GM18873 (cell line): ENCODE results near the gene HEXB.

Experiments used
- ATAC-seq: cut with Tn5 transposase; IDR thresholded peaks from one replicate; pipeline ENCODE4 v1.9.1; 2021; ENCODE audit warnings: mild to moderate bottlenecking, moderate library complexity, moderate number of reproducible peaks; ENCODE audit not compliant: unreplicated experiment, low FRiP score

The HEXB gene

DNA sequence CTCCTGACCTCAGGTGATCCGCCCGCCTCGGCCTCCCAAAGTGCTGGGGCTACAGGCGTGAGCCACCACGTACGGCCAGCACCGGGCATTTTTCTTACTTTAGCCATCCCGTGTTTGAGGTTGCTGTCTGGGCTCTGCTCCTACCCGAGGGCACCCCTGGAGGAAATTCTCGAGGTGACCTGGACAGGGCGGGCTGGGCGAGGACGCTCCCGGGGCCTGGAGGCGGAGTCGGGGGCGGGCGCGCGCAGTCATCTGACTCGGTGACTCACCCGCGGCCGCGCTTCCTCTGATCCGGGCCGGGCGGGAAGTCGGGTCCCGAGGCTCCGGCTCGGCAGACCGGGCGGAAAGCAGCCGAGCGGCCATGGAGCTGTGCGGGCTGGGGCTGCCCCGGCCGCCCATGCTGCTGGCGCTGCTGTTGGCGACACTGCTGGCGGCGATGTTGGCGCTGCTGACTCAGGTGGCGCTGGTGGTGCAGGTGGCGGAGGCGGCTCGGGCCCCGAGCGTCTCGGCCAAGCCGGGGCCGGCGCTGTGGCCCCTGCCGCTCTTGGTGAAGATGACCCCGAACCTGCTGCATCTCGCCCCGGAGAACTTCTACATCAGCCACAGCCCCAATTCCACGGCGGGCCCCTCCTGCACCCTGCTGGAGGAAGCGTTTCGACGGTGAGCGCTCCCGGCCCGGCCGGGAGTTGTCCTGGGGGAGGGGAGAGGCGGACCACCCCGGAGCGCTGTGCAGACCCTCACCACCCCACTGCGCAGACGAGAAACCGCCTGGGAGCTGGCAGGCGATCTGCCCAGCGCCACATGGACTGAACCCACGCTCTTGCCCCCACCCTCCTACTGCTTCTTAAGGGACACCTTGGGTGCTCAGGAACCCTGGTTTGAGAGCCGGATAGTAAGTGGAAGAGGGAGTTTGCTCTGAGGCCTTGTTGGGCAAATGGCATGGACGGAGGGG lies at the start of gene HEXB:
Gene HEXB, plus strand, starts transcription at position 334 of the 952 bp plus-strand sequence. Its CDS starts 28 bp downstream, at position 362.
- peak; percentile 54 for ATAC-seq

DNA sequence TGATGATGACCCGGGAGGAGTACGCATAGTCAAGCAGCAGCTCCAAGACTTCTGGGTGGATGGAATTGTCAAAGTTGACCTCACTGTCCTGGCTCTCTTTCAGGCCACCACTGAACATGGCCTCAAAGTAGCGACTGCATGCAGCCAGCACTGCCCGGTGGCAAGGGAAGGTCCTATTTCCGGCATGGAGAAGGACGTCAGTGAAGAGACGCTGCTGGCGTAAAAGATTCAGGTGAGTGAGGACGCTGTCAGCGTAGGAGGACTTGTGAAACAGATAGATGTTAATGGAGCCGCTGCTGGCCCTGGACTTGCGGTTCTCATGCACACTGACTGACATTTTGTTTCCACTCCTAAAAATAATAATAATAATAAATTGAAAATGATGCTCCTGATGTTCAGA lies 48.9 kb upstream of the HEXB start:
- no peak for ATAC-seq

DNA sequence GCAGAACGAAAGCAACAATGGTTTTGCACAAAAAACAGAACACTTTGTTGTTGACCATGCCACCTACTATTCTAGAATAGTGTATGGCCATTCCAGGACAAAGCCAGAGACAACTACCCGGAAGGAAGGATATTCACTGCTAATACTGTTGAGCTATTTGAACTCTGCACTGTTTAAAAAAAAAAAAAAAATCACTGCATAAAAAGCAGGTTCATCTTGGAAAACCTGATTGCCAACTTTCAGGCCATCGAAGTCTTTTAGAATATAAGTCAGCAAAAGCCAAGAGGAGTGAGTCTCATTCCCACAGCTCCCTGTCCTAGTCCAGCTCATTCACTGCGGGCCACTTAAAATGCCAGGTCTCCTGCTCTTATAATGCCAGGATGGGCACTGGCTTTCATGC lies 48.5 kb upstream of the HEXB start:
- ATAC-seq: no peak

DNA sequence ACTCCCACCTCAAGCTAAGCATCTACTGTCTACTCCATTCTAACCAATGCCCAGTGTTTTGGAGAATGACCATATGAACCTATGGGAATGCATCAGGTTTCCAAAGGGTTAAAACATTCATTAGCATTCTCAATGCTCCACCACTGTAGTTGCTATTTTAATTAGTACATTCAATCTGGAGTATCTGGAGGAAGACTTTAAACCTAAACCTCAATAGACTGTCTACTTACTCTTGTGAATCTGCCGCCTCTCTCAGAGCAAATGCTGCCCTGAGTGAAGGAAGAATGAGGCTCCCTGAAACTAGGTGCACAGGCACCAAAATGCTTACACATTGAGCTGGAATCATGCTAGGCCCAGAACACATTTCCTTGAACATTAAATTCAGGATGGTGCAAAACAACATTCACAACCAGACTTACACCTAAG lies 46.5 kb upstream of the HEXB start:
- ATAC-seq: no peak

DNA sequence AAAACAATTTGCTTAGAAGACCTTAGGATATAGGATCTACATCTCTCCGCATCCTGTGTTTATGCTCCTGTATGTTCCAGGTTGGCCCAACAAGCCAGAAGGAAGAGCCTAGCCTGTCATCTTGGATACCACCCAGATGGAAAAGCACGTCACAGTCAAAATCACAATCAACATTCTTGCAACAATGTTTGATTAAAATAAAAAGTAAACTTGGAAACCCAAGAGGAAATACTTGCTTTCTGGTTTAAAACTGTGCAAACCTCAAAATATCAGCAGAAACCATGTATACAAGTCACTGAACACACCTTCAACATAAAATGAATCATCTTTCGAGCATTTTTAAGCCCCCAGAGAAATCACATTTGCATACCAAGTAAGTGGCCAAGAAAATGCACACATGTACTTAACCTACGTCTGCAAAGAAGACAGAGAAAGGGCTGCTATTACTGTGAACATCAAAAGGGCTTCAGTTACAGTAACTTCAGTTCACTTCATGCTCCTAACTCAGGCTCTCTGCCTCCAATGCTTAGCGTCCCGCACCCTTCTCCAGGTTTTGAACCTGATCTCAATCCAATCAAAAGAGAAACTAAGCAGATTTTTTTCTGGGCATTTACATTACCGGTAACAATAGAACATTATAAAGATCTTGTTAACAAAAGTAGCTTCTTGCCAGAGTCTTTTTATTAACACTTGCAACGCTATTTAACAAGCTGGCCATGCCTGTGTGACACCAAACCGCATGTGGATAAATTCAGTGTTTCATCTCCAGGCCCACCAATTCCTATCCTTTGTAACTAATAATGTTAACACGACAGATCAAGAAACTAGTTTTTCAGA lies 45.8 kb upstream of the HEXB start:
- ATAC-seq: peak; percentile 35

DNA sequence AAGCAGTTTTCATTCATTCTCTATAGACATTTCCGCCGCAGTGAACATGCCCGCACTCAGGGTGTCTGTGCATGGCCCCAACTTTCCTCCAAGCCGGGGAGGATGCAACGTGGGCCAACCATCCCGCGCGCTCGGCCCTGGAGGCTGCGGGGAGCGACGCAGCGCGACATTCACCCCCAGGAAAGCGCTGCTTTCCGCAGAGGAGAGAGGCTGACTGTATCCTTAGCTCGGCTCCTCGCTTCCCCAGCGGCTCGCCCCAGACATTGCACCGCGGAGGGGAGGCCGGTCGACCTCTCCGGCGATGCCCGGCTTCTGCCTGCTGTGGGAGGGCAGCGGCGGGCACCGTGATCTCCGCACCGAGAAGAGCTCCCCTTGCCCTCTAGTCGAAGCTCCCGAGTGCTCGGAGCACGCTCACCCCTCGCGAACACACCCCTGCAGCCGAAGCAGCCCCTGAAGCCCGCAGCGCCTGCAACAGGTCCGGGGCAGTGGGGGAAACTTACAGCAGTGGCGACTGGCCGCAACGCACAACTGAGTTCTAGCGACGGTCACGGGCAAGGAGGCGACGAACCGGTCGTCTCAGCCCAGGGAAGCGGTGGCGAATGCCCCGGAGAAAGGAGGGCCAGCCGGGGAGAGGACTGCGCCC lies 45.1 kb upstream of the HEXB start:
- peak; percentile 16 for ATAC-seq

DNA sequence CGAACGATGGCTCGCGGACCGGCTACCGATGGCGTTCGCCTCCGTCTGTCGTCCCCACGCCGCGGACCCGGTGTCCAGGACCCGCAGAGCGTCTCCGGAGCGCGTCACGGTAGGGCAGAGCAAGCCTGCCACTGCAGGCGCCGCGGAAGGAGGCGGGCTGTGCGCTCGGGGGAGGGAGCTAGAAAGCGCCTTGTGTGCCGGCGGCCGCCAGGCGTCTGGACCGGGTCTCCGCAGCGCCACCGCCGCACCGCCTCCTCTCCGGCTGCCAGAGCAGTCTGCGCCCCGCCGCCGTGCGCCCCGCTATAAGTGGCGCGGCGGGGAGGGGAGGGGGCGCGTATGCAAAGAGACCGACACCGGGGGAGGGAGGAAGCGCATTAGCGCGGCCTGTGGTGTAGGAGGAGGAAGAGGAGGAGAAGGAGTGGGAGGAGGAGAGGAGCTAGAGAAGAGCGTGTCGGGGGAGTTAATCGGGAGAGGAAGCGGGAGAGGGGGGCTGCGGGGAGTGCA lies 44.5 kb upstream of the HEXB start, which contains the start of gene ENC1:
Gene ENC1, minus strand, starts transcription at position 279 of the 504 bp plus-strand sequence. CDS start 4,243 bp downstream, outside the sequence.
- ATAC-seq: peak; percentile 48

DNA sequence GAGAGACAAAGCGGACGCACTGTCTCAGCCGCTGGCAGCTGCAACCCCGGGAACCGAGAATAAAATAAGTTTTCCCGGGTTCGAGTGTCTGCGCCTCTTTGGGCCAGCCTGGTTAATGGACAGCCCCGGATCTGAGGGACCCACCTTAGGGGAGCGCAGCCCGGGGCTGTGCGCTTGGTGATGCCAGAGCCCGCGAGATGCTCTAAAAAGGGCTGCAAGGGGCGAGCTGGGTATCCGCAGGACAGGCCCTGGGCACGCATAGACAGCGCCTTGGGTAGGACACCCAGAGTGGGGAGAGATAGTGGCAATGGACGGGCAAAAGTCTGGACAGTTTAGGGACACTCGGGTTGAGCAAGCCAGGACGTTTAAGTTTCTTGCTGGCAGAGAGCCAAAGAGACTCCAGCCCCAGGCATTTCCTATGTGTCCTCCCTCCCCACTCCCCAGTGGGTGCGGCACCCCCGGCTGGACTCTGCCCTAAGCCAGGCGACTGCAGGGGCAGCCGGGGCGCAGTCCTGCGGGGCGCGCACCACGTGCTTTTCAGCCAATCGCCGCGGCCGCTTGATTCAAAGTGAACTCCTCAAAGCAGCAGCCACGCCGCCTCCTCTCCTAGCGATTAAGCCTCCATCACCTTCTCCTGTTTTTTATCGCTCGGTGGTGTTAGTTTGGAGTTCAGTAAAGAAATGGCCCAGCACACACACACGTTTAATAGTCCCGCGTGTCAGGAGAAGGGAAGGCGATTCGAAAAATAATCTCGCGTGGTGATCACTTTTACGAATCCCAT lies 43.9 kb upstream of the HEXB start:
- peak; percentile 9 for ATAC-seq

DNA sequence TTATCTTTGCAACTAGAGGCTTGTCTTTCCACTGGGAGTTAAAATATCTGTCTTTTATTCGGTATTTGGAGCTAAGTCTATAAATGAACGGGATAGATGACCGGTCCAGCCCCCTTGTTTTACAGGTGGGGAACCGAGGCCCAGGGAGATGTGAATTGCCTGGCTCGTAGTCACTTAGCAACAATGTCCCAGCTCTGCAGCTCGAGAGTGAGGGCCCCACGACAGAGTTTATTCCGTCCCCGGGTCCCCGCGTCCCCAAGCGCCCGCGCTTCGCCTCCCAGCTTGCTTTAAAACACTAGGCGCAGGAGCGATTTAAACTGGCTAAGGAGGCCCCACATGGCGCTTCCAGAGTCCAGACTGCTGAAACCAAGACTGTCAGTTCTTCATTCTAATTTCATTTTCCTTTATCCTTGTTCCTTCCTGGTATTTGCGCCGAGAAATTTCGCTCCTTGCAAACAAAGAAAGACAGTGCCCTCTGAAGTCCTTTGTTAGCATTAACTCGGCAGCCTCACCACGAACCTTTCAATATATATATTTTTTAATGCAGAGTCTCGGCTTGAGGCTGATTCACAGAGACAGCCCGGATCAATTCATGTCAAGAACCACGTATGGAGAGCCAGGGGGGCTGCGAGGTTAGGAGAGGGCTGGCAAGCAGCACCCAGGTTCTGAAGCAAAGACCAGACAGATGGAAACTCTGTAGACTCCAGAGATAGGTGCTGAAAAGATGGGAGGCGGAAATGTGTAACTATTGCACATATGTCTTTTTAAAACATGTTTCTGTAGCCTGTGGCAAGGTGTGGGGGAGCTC lies 43.1 kb upstream of the HEXB start:
- no peak for ATAC-seq

DNA sequence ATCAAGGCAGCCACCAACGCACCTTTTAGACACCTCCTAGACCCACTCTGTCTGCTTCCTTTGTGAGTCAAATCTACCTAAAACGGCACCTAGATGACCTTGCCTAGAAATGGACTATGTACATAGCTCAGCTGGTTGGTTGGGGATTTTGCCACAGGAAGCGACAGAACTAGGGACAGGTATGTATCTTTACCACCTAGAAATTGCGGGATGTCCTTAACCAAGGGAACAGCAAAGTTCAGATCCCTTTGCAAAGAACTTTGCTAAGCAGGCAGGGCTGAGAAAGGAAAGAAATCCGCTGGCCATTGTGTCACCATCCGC lies 42.5 kb upstream of the HEXB start:
- ATAC-seq: no peak

DNA sequence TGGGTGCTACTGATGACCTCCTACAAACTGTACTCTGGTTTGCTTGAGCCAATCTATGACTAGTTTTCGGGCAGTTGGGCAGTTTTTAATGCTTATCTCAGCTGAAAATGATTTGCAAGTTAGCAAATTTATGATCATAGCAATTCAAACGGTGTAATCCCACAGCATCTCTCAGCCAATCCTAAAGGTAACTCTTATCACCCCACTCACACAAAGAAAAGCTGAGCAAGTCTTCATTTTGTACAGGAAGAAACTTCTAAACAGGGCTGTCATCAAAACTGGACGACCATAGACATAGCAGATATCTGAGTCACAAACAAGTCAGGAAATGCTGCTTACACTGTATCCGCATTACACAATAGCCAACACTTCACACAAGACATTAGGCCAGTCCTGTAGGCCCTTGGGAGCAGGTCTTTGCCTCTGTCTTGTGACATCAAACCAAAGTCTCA lies 41.9 kb upstream of the HEXB start:
- no peak for ATAC-seq

DNA sequence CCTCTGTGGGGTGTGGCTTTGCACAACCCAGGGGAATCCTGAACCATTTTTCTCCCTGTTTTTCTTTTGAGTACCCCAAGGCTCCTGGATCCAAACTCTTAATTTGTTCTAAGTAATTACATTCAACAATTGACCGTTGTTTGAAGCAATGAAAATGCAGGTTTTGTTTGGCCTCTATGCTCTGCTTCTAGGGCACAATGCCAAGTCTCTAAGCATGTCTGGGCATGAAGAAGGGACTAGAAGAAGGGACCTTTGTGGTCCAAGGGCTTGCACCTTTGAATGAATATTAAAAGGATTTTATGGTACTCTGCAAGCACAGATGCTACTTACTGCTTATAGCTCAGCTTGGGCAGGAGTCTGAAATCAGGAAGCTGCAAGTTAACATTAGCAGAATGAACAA lies 37.9 kb upstream of the HEXB start:
- ATAC-seq: no peak

DNA sequence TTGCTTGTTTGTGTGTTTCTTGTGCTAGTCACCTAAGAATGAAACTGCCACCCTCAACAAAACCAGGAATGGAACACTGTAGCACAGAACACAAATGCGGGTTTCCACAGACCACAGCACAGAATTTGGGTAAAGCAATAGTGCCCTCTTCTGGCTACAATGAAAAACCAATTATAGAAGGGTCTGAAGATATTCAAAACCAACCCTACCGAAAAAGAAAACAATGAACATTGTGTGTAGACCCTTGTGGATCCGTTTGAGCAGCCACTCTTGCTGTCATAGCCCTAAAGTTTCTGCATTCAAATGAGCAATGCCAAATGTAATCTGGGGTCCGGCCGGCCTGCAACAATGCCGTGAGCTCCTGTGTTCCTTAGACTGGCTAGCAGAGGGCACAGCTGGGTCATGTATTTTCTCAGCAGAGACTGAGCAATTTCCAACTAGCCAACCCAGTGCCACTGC lies 36.2 kb upstream of the HEXB start:
- ATAC-seq: peak; percentile 77

DNA sequence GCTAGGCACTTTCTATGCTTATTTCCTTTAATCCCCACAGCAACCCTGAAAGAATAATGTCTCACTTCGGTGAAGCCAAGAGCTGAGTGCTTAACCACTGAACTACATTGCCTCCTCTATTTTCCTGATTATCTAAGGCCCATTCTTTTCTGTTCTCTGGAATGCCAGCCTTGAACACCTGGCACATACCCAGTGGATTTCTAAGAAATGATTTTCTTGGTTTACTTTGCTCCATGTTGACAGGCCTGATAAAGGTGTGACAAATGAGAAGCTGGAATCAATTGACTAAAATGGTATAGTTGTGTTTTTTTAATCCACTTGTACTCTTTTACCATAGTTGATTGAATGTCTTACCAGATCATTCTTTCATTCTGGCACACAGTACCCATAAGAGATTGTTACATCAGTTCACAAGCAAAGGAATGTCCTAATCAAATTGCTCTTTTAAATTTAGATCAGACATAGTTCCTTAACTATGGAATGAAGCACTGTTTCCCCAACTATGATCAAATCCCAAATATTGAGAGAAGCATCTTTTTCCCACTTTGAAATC lies 35.5 kb upstream of the HEXB start:
- ATAC-seq: no peak

DNA sequence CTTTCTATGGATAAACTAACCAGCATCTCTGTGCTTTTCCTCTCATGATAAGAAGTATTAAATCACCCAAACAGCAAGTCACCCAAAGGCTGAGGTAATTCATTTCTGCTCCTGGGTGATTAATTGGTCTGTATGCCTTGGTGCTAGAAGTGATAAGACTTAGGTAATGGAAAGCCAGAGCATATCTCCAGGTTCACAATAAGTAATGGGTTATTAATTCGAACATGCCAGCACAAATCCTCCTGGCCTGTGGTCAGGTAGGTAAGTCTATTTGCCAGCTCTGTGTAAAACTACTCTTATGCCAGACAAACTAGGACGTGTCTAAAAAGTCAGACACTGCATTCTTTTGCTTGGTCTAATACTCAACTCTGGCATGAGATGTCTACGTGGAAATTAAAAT lies 33.3 kb upstream of the HEXB start:
- ATAC-seq: no peak

DNA sequence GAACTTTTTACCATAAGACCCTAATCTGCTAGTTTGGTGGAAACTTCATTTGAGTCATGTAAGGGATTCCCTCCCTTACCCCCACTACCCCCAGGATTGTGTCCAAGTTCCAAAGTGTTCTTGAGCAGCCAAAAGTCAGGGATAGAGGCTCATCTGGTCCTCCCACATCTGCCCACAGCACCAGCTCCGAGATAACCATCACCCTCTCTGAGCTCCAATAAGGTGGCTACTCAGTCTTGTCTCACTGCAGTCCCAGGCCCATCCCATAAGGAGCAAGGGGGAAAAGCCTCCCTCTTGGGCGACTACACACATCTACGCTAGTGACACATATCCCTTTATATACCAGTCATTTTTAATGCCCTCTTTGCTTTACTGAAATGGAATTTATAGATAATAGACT lies 32.5 kb upstream of the HEXB start:
- no peak for ATAC-seq

DNA sequence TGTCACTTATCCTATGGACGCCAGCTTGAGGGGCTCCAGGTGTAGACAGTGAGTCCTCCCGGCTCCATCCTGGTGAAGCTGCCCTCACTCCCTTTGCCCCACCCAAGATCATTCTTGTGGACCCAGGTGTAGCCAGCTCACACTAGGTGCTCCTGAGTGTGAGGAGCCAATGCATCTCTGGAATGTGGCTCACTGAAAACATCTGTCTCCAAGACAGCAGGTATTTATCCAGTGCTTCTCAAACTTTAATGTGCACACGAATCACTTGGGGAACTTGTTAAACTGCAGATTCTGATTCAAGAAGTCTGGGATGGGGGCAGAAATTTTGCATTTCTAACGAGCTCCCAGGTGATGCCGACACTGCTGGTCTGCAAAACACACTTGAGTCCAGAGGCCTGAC lies 31.0 kb upstream of the HEXB start:
- ATAC-seq: no peak

DNA sequence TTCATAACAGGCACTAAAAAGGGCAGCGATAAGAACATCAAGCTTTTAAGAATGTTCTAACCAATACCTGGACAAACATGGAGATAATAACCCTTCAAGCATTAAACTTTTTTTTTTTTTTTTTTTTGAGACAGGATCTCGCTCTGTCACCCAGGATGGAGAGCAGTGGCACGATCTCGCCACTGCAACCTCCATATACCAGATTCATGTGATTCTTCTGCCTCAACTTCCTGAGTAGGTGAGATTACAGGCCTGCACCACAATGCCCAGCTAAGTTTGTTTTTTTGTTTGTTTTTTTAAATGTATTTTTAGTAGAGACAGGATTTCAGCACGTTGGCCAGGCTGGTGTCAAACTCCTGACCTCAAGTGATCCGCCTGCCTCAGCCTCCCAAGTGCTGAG lies 29.8 kb upstream of the HEXB start:
- ATAC-seq: no peak

DNA sequence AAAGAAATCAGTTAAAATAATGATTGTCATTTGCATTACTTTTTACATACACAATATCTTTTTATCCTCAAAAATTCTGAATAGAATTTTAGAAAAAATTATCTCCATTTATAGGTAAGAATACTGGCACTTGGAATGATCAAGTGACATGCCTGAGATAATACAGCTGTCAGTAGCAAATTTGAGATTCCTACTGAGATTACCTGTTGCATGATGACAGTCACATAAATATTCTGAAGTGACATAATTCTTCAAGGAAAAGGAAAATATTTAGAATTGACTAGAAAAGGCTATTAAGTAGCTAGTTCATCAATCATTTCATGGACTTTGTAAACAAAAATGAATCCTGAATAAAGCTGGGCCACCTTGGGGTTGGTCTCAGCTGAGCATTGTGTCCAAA lies 29.3 kb upstream of the HEXB start:
- no peak for ATAC-seq
